GM19324 (cell line): ENCODE results near the gene TMEM181.

Source experiments
- ATAC-seq: cut with Tn5 transposase; IDR thresholded peaks from one replicate; pipeline ENCODE4 v1.9.1; 2021; ENCODE audit warnings: mild to moderate bottlenecking, moderate library complexity; ENCODE audit not compliant: unreplicated experiment, low FRiP score

Gene TMEM181

GRCh38 chr6:158561321-158561884 lies 1.5 kb downstream of the TMEM181 start:
- no peak for ATAC-seq

- no peak for ATAC-seq
Measured at GRCh38 chr6:158561938-158562337, 2.0 kb downstream of the TMEM181 start.

DNA sequence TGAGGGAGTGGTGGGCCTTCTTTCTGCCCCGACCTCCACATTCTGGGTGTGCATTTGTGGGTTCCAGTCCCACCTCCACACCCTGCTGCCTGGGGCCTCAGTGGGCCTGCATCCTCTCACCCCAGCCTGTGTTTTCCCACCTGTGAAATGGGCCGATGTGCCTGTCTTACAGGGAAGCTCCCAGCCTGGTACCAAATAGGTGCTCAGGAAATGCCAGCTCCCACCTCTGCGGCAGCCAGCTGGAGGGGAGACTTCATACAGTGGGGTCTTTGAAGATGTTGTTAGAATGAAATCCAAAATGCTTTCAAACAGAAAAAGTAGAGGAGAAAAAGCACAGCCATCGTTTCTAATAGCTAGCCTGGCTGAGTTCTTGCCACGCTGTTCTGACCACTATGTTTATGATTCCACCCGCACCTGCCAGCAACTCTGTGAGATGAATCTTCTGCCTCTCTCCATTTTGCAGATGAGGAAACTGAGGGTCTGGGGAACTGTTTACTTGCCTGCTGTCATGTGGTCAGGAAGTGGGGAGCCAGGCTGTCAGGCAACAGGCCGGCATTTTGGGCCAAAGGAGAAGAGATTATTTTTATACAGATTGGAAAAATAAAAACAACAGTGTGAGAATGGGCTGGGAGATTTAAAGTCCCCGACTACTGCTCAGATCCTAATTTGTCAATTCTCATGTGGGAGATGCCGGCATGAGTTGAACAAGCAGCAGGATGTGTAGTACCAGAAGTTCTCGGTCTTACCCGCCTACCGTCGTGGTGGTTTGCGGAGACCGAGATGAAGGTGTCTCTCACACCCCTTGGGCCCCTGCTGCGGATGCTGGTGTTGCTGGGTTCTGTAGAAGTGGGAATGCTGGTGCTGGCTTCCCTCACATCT lies 4.6 kb downstream of the TMEM181 start:
- no peak for ATAC-seq

- ATAC-seq, result no peak
Measured at GRCh38 chr6:158565122-158565429, 5.2 kb downstream of the TMEM181 start.

- ATAC-seq, result no peak
Measured at GRCh38 chr6:158565482-158566040, 5.7 kb downstream of the TMEM181 start.

GRCh38 chr6:158566207-158566818 lies 6.4 kb downstream of the TMEM181 start:
- ATAC-seq, result no peak

DNA sequence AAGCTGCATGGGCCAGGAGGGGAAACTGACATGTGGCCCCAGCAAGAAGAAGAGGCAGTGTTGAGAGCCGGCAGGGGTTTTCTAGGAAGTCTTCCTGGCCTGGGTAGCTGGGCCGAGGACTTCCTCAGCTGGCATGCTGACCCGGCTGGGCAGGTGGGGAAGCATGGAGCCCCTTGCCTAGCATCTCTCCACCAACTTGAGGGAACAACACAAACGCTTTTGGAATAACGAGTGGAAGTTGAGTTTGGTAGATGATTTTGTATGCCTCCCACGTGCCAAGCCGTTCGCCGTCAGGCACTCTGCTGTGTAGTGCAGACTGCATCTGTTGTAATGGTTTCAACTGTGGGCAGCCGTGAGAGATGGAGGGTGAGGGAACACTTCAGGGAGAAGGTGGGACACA lies 7.3 kb downstream of the TMEM181 start:
- no peak for ATAC-seq

DNA sequence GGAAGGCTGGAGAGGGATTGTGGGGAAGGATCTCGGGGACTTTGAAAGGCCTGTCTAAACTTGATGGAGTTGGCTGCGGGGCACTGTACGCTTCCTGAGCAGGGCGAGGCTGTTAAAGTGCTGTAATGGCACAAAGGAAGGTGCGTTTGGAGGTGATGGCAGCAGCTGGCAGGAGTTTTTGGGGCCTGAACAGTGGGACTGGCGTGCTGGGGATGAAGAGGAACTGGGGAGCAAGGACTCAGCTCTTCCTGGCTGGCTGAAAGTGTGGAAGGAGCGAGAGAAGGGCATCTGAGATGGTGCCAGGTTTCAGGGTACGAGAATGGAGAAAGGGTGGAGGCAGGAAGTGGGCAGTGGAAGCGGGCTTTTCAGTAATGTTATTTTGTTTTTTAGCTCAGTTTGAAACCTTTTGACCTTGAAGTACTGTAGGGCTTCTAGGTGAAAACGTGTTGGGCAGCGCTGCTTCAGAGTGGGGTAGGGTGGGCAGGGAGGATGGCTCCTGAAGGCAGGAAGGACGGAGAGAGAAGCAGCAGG lies 8.0 kb downstream of the TMEM181 start:
- ATAC-seq, result no peak

- no peak for ATAC-seq
Measured at GRCh38 chr6:158568549-158568948, 8.7 kb downstream of the TMEM181 start.

- ATAC-seq, result no peak
Measured at GRCh38 chr6:158569036-158569435, 9.1 kb downstream of the TMEM181 start.

DNA sequence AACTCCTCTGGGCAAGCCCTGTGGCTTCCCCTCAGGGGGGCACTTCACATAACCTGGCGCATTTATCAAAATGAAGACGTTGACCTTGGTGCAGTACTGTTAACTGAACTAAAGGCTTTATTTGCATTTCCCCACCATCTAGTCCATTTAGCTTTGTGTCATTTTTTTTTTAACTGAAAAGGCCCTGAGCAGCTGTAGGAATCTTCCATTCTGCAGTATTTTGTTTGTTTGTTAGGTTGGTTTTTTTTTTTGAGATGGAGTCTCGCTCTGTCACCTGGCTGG lies 10.7 kb downstream of the TMEM181 start:
- no peak for ATAC-seq

DNA sequence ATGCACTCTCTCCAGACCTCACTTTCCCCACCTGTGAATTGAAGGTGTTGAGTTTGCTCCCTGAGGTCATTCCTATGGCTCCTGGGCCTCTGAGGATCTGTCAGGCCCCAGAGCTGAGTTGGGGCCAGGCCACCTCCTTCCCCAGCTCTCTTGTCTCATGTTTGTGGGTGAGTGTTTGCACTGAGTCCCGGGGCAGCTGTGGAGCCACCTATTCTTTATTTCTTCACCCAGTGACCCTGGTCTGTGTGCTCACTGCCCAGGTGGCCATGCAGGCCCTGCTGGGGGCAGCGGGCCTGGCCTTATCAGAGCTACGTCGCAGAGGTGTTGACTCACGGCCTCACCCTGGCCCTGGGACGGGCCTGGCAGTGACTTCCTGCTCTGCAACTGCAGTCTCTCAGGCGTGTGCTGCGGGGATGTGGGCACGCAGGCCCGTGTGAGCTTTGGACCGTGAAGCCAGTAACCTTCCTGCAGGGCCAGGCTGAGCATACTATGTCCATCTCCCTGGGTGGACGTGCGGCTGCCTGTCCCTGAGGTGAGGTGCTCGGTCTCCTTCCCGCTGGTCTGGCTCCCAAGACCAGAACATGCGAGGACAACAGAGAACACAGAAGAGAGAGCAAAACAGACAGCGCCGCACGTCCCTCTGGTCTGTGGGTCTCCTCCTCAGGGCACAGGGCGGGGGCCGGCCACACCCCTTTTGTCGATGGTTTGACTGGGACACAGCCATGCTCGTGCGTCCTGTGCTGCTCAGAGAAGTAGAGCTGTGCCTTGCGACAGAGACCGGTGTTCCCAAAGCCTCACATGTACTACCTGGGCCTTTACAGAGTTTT lies 12.1 kb downstream of the TMEM181 start:
- no peak for ATAC-seq

GRCh38 chr6:158572653-158573541 lies 13.0 kb downstream of the TMEM181 start:
- no peak for ATAC-seq

- ATAC-seq, result no peak
Measured at GRCh38 chr6:158573542-158573931, 13.6 kb downstream of the TMEM181 start.

DNA sequence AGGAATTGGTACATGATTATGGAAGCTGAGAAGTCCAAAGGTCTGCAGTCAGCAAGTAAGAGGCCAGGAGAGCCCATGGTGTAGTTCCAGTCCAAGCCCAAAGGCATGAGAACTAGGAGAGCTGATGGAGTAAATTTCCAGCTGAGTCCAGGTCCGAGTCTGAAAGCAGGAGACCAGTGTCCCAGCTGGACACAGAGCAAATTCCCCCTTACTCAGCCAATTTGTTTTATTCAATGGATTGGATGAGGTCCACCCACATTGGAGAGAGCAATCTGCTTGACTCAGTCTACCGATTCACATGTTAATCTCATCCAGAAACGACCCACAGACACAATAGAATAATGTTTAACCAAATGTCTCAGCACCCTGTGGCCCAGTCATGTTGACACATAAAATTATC lies 14.9 kb downstream of the TMEM181 start:
- no peak for ATAC-seq

DNA sequence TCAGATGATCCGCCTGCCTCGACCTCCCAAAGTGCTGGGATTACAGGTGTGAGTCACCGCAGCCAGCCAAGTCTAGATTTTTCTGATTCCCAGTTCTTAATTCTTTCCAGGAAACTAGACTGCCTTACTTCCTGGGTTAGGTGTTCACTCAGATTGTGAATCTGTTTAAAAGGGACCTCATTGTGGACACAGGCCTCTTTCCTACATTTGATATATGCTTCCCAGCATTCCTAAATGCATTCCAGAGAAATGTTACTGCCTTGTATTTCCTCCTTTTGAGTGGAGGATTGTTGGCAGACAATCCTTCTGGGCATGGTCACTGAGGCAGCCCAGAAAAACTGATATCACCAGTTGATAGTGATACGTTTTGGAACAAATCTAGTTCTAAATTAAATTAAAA lies 15.7 kb downstream of the TMEM181 start:
- no peak for ATAC-seq

GRCh38 chr6:158584236-158584651 lies 24.4 kb downstream of the TMEM181 start:
- no peak for ATAC-seq

GRCh38 chr6:158586652-158587051 lies 26.8 kb downstream of the TMEM181 start:
- no peak for ATAC-seq

DNA sequence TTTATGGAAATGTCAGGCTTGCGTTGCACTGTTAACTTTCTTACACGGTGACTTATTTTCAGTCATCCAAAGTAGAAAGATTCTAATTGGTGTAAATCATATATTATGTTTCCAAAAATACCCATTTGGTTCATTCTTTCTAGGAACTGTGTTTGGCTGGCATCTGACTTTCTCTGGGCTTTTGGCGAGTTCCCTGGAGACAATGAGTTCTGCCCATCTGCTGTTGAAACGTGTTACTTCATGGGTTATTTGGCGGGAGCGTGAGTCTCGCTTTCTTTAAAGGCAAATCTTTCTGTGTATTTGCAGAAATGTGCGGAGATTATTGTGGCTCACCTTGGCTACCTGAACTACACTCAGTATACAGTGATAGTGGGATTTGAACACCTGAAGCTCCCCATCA lies 29.5 kb downstream of the TMEM181 start:
- ATAC-seq, result no peak
